NCI-H2227 treated with DMSO at 0.1 percent for 48 hours (cell line): Measurements from ENCODE around the gene RGS7.

ENCODE experiments used
- DNase-seq: peaks from one replicate; lab custom pipeline; 2025; lab: John Stamatoyannopoulos, UW

Gene RGS7

GRCh38 chr1:241356519-241357365 lies at the start of gene RGS7:
RGS7 (minus strand) TSS chr1:241357205.
- DNase-seq: peak; percentile 13

DNA sequence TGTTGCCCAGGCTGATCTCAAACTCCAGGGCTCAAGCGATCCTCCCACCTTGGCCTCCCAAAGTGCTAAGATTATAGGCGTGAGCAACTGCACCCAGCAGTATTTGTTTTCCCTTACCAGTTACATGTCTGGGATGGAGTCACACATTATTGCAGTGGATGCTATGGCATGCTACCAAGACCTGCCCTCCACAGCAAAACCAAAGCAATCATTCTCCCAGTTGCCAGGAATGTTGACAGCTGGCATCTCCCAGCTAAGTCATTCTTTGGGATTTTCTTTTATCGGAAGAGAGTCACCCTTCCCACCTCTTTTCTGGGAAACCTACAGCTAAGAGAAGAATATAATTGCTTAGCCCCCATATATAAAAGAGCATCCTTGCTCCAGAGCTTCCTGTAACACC lies 49.4 kb upstream of the RGS7 start:
- no peak for DNase-seq

DNA sequence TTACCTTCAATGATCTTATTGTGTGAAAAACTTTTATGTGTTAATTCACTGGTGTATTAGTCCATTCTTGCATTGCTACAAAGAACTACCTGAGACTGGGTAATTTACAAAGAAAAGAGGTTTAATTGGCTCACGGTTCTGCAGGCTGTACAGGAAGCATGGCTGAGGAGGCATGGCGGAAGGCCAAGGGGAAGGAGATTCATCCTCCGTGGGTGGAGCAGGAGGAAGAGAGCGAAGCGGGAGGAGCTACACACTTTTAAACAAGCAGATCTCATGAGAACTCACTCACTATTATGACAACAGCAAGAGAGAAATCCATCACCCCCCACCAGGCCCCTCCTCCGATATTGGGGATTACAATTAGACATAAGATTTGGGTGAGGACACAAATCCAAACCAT lies 44.2 kb upstream of the RGS7 start:
- DNase-seq: no peak

DNA sequence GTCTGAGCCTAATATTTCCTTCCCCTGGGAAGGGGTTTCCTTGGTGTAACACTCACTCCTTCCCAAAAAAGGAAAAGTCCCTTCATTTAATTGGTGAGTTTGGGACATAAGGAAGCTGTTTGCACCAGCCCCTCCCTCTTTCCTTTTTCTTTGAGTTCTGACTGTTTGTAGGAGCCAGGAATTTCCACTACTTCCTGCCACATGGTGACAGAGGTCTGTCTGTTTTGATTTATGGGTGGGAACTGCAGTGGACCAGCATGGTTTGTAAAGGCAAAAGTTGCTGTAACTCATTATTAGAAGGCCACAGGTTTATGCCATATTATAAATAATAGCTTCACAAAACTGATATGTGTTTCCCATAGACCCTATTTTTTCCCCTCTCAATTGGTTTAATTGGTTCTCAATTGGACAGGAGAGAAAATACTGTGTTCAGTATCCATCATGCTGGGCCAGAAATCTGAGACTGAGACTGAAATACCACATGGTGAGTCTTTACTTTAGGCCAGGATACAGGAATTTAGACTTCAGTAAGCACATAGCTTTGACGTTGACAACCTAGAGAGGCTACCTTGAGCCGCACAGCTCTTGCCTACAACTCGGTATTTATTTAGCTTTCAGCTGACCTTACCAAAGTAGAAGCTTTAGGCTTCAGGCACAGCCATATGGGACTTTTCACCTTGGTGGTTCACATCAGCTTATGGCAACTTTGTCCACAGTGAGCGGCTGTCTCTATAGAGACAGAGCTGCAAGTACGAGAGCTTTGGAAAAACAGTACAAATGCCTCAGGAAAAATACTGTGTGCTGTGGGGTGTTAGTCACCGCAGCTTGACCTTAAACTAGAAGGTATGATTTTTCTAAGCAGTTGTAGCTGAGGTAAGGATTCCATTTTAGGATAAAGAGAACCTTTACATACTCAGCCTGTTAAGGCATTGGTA lies 40.0 kb upstream of the RGS7 start:
- DNase-seq: no peak

DNA sequence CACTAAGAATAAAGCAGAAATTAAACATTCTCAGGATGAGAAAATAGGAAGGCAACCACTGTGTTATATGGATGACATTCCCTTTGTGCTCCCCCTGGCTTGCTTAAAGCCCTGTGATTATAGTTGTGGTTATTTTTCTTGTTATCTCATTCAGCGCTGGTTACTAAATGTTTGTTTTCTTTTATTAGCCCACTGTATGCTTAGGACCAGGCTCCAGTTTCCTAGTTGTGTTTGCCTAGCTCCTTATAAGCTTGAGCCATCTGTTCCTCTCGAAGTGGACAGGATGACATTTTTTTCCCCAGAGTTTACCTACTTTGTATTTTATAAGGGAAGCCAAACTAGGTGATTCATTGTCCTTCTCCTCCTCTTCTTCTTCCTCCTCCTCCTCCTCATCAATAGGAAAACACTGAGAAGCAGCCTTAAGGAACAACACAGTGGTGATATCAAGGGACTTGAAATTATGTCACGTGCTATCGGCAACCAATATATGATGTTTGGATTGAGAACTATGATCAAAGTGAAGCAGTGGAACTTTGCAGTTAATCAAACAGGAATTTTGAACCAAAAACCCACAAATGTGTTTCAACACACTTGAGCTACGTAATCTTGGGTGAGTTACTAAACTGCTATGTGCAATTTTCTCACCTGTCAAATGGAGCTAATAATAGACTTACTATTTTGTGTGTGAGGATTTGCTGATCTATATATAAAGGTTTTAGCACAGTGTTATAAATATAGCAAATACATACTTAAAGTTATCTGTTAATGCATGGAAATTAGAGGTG lies 35.1 kb upstream of the RGS7 start:
- DNase-seq: no peak

DNA sequence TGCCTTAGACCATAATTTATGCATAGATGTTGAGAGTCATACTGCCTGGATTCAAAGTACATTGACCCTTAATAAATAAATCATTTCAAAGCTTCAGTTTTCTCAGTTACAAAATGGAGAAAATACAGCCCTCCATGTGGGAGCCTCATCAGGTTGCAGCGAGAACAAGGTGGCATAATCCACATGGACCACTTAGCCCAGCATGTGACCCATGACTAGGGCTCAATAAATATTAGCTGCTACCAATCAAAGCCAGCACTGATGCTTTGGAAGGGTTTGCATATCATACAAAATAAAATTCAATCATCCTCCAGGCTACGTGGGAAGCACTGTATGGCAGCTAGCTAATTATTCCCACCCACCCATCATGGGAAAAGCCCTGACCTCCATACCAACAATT lies 33.5 kb upstream of the RGS7 start:
- DNase-seq: no peak

- DNase-seq: no peak
These were observed 32.4 kb upstream of the RGS7 start for GRCh38 chr1:241389400-241389799.

- no peak for DNase-seq
These were observed 30.2 kb upstream of the RGS7 start for GRCh38 chr1:241387216-241387615.

DNA sequence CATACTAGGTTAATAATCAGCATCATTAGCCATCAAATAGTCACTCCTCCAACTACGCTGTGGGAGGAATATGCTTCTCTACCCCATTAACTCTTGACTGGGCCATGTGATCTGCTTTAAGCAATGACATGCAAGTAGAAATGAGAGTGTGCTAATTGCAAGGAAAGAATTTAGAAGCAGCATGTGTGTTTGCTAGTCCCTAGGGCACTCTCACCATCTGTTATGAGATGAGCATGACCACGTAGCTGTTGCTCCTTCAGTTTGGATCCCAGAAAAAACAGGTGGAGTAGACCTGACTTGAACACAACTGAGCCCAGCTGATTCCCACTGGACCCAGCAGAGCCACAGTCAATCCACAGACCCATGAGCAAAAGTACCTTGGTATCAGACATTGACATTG lies 19.7 kb upstream of the RGS7 start:
- no peak for DNase-seq

DNA sequence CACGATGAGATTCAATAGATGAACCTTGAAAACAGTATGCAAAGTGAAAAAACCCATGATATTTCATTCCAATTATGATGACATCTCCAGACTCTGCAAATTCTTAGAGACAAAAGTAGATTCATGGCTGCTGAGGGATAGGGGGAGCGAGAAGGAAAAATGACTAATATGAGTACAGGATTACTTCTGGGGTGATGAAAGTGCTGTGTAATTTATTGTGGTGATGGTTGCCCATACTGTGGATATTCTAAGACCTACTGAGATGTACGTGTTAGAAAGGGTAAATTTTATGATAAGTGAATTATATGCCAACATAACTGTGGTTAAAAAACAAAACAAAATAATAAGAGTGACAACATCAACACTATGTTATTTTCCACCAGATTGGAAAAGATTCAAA lies 18.9 kb upstream of the RGS7 start:
- DNase-seq: no peak

DNA sequence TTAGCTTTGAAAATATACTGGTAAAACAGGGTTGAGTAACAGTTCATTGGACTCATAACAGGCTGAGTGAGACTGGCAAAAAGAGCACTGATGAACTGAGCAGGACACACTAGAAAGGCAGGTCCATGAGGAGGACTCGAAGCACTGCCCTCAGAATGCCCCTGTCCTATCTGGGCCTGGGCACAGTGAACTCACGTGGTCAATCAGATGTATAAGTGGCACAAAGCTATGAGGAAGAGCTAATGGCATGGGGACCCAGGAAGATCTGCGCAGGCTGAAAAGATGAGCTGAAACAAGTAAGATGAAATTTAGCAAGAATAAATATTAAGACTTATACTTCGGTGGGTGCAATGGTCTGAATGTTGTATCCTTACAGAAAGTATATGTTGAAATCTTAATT lies 9.2 kb upstream of the RGS7 start:
- DNase-seq: no peak

DNA sequence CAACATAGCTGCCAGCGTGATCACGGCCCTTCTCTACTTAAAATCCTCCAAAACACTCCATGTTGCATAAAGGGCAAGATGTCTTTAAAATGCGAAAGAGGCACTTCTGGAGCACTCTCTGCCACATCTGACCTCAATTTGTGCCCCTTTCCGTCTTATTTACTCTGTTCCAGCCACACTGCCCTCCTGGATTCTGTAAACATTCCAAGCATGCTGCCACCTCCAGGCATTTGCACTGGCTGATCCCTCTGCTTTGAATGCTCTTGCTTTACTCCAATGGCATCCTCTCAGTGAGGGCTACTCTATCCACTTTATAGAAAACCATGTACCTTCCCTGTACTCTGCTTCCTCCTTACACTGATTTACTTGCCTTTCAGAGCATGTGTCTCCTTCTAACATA lies 5.3 kb upstream of the RGS7 start:
- no peak for DNase-seq

GRCh38 chr1:241357366-241358340 lies 648 bp upstream of the RGS7 start:
- DNase-seq: no peak

GRCh38 chr1:241356187-241356518 lies 852 bp downstream of the RGS7 start:
- no peak for DNase-seq

DNA sequence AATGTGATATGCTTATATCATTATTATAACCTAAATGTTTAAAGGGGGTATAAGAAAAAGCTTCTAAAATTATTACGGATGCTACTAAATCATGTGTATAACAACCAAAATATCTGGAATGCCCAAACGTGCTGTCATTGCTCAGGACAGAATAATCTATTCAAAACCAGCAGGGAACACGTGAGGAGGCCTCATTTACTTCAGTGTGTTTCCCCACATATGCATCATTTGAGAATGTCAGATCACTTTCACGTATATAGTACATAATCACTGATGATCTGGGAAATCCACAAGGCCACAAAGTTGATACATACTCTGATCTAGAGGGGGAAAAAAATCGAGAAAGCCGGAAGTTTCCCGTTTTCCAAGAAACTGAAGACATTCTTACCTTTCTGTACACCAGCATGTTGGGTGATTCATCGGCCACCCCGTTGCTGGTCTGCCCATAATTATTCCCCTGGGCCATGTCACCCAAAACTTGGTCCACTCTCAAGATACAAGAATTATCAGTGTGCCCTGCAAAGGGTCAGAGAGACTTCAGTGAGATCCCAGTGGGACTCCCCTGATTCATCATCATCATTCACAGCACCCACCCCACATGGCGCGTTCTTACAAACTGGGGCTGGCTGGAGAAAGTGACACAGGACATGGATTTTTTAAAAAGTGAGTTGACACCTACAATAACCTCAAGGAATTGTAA lies 1.5 kb downstream of the RGS7 start:
- no peak for DNase-seq

DNA sequence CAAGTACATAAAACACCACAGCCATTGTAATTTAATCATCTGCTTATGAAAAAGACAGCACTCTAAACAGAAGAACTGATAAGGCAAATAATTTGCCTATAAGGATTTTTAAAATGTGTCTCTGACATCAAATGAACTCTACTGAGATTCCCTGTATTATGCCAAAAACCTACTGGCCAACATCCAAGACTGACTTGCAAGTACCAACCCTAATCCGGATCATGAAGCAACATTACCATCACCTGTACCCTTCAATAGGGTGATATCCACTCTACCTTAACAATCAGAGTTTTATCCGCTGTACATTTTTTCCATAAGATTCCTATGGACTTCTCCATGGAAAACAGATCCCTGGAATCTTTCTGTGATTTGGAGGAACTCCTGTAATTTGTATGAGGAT lies 4.6 kb downstream of the RGS7 start:
- no peak for DNase-seq

DNA sequence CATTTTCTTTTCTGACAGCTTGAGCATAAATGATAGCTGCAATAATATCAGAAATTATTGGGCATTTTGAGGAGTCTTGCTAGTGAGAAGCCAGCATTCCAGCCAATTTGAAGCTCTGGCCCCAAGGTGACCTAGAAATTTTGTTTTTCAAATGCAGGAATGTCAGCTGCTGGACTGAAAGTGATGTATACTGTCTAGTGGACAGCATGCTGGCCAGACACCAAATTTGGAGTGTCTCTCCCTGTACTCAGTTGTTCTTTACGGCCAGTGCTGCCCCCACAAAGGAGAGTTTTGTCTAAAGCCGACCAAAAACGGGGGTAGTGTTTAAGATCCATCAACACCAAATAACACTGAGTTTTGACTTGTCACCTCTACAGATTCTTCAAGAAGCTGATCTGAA lies 5.2 kb downstream of the RGS7 start:
- DNase-seq: no peak

DNA sequence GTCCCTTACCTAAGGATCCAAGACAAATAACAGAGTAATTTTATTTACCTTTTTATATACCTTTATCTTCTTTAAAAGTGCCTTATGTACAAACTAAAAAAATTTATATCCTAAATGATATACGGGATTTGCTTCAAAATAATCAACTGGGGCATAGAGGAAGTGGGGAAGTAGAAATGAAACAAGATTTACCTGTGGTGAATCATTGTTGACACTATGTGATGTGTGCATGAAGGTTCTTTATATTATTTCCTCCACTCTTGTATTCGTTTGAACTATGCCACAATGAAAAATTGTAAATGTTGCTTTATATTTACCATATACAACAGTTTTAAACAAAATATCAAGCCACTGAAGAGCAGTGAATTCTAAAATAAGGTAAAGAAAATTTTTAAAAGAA lies 13.0 kb downstream of the RGS7 start:
- no peak for DNase-seq

- DNase-seq: no peak
These were observed 20.7 kb downstream of the RGS7 start for GRCh38 chr1:241336335-241336734.

- DNase-seq: no peak
These were observed 24.0 kb downstream of the RGS7 start for GRCh38 chr1:241332987-241333386.

- DNase-seq: no peak
These were observed 25.0 kb downstream of the RGS7 start for GRCh38 chr1:241332037-241332409.
